Cerebellar cortex (tissue), 1 donor: ENCODE results near the gene LLPH.
A peak's percentile ranks its signal among the peaks of the same experiment; 100 is the strongest.

ENCODE experiments used
- DNase-seq: peaks from one replicate; pipeline ENCODE4 v3.0.0-alpha.2; 2015; ENCODE audit warnings: low spot score

The LLPH gene

DNA sequence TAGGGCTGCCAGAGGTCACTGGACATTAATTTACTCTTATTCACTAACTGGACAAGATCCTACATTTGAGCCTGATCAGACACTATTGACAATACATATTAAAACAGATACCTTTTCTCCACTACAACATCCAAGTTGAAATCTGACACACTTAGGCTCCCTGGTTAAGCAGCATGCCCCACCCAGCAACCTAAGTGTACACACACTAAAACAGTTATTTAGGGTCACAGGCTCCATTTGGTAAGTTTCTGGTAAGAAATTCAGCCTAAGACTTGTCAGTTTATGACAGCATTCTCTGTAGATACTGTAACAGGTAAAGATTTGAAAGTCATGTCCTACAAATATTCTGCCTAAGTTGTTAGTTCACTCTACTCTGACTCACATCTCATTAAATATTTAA is 12.3 kb upstream of the LLPH start:
- DNase-seq: no peak

DNA sequence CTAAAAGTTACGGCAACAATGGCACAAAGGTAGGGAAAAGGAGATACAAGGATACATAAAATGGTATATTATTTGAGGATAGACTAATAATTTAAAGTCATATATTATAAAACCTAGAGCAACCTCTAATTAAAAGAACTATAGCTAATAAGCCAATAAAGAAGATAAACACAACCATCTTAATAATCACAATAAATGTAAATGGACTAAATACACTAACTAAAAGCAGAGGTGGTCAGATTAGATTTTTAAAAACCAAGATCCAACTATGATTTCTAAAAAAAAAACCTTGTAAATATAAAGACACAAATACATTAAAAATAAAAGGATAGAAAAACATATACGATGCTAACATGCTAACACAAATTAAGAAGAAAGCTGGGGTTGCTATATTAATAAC is 10.7 kb upstream of the LLPH start:
- no peak for DNase-seq

DNA sequence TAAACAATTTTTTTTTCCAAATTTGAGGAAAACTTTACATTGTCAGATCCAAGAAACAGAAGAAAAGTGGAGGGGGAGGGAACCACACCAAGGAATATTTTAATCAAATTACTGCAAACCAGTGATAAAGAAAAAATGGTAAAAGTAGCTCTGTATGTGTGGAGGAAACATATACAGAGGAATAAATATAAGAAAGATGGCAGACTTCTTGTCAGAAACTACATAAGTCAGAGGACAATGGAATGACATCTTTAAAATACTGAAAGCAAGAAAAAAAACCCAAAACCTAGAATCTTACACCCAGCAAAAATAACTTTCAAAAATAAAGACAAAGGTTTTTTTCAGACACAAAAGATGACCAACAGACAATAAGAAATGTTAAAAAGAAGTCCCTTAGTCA is 10.2 kb upstream of the LLPH start:
- peak; percentile 20 for DNase-seq

DNA sequence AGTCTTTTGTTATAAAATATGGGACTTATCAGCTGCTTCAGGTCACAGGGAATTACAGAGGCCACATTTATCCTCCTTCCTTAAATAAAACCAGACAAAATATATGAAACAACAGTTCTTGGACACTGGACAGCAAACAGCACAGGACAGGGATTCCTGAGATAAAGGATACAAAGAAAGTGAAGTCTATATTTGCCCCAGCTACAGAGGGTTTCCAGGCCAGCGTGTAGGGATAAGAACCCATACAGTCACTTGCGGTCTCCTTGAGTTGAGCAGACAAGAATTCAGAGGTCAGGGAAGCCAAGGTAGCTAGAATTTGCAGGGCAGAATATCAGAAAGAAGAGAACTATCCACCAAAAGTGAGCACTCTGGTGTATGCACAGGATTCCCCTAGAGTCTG is 8.8 kb upstream of the LLPH start:
- no peak for DNase-seq

DNA sequence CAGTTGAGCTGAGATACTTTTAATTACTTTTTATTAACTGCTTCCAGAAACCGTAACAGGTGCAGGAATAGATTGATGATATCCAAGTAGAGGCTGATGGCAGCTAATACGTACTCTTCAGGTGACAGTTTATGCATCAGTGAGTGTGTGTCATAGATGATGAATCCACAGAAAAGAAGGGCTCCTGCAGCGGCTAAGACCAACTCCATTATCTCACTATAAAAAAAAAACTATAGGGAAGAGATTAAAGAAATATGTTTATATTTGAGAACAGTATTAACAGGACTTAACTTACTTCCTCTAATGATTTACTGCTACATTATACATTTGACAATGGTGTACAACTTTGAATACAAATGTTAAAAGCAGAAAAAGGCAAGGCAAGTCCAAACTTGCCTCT is 7.4 kb upstream of the LLPH start:
- DNase-seq: no peak

DNA sequence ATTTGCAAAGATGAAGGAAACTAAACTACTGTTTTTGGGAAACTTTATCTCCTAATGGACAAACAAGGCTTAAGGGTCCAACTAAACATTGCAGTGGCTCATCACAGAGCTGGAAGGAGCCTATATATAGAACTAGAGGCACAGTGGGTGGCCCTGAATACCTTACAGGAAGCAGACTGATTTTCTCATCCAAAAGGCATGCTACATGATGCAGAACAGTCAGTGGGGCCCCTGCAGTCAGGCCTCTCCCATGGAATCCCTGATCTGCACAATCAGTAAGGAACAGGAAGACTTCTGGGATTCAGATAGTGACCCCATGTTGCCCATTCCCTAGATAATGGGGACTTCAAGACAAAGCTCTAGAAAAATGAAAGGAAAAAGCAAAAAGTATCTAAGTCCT is 1.9 kb upstream of the LLPH start:
- no peak for DNase-seq

DNA sequence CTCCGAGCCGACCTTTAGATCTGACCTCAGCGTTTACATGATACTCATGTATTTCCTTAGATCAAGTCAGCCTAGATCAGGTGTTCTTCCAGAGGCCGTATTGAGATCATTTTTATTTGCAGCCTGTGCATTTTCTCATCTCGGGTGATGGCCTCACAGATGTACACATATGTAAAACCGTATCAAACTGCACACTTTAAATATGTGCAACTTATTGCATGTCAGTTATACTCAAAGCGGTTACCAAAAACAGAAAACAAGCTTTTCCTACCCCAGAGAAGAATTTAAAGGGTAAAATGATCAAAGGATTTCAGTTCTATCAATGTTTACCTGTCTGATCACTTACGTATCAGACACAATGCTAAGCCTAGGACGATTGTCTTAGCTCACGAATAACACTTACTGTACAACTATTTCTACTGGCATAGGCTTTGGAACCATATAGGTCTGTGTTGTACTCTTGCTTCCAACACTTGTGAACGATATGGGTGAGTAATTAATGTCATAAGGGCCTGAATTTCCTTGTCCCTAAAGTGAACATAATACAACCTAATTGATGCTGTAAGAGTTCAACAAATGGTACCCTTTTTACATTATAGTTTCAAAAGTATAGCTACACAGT is 628 bp upstream of the LLPH start:
- DNase-seq: no peak

DNA sequence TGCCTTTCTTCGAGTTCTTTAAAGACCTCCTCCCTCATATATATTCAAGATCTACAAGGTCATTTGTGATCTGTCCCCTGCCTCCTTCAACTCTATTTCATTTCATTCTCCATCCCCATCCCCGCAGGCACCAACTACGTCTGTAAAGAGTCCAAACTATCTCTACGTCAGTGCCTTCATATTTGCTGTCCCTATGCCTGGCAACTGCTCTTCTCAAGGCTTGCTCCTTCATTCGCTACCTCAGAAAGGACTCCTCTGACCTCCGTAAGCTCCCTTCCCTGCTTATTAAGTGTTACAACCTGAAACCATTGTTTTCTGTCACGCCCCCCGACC is 650 bp downstream of the LLPH start:
- peak; percentile 22 for DNase-seq

DNA sequence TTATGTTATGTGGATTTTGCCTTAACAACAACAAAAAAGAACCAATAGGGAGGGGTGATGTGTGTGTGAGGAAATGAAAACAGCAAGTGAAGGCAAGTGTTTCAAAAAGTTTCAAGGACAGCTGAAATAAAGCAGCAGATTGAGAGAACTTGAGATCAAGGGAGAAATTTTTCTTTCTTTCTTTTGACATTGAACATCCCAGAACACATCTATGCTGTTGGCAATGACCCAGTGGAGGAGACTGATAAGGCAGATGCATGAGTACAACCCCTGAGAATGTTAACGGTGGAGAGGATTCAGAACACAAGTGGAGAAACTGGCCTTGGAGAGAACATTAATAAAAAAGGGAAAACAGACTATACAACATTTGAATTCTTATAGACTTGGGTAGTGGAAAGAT is 2.9 kb downstream of the LLPH start:
- DNase-seq: no peak

DNA sequence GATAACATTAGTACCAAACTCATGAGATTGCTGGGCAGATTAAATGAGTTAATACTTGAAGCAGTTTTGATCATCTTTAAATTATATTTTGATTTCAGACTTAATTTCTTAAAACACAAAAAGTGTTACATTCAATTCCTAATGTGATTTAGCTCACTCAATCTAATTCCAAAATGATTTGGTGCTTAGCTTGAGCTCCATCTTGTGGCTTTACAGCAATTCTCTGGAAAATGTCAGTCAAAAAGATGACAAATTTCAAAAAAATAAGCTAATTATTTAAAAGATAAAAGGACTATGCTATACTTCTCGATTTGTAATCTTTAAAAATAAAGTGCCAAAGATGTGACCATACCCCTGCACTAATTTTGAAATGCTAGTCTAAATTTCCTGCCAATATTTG is 10.1 kb downstream of the LLPH start:
- no peak for DNase-seq

DNA sequence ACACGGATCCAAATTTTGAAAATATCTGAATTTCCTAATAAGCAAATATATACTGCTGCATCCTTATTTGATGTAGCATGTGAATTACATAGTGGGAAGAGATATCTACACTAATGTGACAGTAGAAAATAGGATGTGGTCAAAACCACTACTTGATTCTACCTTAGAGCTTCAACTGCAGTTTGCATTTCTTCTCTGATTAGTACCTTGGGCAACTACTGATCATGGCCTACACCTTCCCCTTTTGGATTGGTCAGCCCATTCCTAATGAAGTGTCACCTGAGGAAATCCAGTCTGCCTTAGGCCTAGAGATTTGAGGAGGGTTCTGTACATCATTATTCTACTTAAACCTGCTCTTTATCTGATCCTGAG is 10.7 kb downstream of the LLPH start:
- DNase-seq: no peak

DNA sequence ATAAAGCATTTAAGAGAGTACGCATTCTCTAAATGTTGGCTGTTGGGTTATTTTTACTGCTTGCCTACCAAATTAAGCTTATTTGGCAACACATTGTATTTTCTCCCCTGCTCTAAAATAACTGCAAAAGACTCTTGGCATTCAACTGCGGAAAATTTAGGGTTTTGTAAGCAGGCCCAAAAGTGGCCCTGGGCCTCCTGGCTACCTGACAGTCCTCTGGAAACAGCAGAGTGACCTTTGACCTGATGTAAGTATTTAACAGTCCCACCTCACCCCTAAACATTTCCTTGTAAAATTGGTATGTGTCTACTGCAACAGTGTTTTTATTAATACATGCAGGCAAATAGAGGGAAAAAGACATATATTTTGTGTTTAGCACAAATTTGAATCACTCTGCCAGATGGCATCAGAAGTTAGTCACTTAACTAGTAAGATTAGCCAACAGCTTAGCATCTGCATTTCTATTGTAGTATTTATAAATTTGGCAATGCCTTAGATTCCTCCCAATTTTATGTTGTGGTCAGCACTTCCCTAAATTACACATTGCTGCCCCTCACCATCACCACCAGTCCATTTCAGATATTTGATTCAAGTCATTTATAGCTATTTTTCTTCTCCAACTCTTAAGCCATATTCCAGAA is 11.2 kb downstream of the LLPH start:
- no peak for DNase-seq

DNA sequence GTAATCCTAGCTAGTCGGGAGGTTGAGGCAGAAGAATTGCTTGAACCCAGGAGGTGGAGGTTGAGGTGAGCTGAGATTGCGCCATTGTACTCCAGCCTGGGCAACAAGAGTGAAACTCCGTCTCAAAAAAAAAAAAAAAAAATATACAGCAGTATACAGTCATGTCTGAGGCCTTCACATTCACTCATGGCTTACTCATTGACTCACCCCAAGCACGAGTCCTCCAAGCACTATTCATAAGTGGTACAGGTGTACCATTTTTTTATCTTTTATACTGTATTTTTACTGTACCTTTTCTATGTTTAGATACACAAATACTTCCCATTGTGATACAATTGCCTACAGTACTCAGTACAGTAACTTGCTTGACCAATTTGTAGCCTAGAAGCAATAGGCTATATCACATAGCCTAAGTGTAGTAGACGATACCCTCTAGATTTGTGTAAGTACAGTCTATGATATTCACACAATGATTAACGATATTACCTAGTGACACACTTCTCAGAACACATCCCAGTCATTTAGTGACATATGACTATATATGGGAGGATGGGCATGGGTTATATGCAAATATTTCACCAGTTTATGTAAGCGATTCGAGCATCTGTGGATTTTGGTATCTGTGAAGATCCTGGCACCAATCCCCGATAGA is 12.2 kb downstream of the LLPH start:
- no peak for DNase-seq

DNA sequence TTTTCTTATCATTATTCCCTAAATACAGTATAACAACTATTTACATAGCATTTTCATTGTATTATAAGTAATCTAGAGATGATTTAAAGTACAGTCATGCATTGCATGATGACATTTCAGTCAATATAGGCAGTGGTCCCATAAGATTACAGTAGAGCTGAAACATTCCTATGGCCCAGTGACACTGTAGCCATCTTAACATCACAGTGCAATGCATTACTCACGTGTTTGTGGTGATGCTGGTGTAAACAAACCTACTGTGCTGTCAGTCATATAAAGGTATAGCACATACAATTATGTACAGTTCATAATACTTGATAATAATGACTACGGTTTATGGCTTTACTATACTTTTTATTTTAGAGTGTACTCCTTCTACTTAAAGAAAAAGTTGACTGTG is 13.3 kb downstream of the LLPH start:
- DNase-seq: no peak

DNA sequence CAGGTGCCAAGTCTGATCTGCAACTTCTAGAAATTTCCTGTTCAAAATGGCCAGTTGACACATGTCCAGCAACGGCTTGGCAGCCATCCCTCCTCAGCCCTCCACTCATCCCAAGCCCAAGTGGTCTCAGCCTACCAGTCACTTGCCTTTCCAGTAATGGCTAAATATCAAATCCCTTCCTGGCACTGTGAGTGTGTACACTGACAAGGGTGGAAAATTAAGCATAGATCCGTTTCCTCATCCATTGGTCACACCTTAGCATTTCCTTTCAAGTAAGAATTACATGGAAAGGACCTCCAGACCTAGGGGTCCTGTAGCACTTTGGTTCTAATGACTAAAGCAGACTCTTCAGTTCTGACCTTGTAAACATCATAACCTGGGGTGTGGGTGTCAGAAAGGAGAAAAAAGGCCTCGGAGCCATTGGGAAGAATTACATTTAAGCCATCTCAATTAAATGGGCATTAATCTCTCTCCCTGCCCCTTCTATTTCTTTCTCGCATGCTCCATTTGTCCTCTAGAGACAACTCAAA is 15.4 kb downstream of the LLPH start:
- no peak for DNase-seq

DNA sequence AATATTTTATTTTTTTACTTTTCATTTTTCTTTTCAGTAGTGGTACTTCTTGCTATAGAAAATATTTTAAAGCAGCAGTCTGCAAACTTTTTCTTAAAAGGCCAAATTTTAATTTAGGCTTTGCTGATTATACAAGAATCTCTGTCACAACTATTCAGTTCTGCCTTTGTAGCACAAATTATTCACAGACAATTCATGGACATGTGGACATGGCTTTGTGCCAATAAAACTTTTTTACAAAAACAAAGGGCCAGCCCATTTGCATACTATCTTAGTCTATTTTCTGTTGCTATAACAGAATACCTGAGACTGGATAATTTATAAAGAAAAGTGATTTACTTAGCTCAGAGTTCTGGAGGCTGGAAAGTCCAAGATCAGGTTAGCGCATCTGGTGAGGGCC is 17.1 kb downstream of the LLPH start:
- no peak for DNase-seq

DNA sequence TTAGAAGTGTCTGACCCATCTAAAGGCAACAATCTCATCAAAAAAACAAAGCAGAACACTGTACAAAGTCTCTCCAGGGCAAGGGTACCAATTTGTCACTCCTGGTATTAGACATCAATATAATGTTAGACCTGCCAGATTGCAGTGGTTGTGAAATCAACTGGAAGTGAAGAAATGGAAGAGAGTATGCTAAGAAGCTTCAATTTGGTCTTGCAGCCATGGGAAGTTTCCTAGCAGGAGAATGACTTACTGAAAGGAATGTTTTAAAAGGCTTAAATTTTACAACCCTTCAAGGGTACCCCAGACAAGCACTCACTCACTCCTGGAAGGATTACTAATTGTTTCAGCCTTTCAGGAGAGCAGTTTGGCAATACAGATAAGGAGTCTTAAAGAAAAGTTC is 18.9 kb downstream of the LLPH start:
- DNase-seq: no peak

DNA sequence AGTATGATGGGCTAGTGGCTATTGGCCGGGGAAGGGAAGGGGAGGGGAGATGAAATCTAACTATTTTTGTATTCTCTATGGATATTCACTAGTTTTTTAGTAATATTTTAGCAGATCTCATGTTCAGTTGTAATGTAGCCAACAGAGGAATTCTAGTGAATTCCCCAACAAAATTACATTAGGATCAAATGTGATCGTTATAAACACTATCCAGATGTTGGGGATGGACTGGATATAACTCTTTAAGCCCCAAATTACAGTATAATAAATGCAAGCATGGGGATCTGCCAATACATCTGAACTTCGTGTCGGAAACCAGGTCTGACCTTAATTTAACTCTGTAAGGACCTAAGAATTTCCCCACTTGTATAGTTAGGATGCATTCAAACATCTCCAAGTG is 21.5 kb downstream of the LLPH start:
- DNase-seq: no peak

DNA sequence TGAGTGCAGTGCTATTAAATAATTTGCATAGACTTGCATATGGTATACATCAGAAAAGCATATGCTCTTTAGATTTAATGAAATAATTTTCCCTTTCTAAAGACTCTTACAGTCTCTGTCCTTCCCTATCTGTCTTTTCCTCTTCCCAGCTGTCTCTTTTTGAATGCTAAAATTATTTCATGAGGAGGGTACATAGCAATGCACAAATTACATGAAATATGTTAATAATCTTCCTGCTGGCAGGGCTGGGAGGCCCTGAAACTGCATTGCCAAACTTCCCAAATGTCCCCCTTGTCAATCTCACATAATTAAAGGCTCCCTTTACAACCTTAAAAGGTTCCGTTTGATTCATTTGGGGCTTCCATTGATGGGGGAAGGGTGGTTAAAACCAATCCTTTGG is 22.2 kb downstream of the LLPH start:
- DNase-seq: no peak

DNA sequence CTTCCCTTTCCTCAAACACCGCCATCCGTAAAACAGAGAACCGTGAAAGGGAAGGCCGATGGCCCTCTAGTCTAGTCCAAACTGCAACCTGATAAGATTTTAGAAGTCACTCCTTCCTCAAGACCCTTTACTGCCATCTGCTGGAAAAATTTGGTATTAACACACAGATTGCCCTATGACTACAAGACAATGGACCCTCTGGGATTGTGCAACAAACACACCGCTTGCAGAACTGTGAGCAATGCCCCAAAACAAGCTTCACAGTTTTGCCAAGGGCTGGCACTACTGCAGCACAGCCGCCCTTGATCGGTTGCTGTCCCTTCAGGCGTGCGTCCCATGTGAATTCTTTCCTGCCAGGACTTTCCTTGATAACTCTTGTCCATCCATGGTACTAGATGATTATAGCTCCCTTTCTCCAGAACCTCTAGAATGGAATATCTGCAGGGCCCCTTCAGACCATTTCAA is 23.1 kb downstream of the LLPH start:
- peak; percentile 89 for DNase-seq

DNA sequence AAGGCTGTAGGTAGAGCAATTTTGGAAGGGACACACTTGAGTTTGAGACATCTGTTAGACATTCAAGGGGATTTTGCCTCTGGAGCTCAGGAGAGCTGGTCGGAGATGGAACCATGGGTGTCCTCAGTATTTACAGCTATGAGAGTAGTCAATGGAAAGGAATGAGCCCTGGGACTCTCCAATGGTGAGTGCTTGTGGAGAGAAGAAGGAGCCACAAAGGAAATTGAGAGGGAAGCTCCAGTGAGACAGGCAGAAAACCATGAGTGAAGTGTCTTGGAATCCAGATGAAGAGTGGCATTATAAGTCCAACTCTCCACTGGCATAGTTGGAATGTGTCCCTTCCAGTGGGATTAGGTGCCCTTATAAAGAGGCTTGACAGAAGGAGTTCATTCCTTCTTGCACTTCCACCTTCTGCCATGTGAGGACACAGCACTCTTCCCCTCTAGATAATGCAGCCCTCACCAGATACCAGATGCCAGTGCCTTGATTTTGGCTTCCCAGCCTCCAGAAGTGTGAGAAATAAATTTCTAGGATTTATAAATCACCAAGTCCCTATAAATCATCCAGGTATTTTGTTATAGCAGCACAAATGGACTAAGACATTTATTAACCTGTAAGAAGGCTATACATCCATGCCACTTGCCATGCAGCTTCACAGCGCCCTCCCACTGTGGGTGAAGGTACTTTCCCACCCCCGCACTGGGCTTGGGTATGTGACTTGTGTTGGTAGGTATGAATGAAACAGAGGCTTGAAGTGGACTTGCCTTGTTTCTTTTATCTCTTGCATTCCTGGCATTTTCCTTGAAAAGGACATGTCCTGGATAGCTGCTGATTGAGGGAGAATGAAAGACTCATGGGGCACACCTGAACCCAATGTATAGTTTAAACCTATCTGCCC is 27.3 kb downstream of the LLPH start:
- DNase-seq: no peak

DNA sequence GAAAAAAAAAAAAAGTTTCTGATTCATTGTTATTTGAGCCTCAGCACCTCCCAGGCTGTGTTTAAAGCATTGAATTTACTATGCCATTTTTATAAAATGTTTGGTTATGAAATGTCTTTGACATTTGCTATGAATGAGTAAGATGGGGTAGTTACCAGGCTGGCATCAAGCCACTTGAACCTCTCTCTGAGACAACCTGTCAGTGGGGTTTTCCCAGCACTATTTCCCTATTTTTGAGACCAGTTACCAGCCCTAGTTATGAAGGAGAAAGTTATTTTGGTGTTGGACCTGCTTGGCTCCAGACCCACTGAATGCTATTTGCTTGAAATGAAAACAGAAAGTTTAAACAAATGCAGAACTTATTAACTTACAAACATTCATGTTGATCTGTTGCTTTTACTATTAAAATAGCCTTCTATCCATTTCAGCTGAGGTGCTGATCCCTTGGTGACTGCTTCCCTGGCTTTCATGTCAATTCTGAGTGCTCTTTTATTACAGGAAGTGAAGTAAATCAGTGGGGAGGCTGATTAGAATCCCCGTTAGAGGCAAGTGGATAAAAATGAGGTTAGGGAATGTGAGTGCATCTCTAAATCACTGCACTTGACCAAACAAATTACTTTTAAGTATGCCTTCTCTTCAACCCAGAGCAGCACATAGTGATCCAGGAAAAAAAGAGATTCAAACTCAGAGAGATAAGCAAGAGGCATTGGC is 37.8 kb downstream of the LLPH start:
- no peak for DNase-seq
